ENCODE measurements around the gene APOBEC4. TPM values are rescaled to one million over a fixed set of nuclear protein-coding genes. Genes with fewer than 3 reads are reported as not detected.

The APOBEC4 gene
- total and polyA plus RNA-seq, 9 of the 15 experiments (the other 6 are each of a cell fraction or from before 2014, with no cell fraction given) = not detected

DNA sequence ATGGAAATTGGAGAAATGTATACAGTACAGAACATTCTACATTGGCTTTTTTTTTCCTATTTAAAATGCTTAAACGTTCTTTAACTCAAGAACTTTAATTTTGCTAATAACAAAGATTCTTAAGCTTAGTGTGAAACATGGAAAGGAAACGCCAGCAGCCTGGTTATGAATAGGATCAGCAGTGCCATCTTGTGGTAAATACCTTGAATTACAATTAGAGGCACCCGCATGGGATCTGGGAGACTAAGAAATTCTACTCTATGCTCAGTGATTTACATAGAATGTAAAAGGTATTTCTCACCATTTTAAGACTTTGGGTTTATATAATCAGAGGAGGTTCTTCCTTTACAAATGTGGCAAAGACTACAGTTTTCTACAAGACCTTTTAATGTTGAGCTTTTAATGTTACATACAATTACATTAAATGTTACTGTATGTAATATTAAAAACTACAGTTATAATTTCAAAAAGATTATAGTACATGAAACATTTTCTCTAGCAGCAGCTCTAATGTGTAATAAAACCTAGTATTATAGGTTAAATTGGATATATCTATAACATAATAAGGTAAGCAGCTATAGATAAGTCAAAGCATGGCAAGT lies 32.1 kb upstream of the APOBEC4 start (continued):
- TF ChIP-seq, protein P1, sequence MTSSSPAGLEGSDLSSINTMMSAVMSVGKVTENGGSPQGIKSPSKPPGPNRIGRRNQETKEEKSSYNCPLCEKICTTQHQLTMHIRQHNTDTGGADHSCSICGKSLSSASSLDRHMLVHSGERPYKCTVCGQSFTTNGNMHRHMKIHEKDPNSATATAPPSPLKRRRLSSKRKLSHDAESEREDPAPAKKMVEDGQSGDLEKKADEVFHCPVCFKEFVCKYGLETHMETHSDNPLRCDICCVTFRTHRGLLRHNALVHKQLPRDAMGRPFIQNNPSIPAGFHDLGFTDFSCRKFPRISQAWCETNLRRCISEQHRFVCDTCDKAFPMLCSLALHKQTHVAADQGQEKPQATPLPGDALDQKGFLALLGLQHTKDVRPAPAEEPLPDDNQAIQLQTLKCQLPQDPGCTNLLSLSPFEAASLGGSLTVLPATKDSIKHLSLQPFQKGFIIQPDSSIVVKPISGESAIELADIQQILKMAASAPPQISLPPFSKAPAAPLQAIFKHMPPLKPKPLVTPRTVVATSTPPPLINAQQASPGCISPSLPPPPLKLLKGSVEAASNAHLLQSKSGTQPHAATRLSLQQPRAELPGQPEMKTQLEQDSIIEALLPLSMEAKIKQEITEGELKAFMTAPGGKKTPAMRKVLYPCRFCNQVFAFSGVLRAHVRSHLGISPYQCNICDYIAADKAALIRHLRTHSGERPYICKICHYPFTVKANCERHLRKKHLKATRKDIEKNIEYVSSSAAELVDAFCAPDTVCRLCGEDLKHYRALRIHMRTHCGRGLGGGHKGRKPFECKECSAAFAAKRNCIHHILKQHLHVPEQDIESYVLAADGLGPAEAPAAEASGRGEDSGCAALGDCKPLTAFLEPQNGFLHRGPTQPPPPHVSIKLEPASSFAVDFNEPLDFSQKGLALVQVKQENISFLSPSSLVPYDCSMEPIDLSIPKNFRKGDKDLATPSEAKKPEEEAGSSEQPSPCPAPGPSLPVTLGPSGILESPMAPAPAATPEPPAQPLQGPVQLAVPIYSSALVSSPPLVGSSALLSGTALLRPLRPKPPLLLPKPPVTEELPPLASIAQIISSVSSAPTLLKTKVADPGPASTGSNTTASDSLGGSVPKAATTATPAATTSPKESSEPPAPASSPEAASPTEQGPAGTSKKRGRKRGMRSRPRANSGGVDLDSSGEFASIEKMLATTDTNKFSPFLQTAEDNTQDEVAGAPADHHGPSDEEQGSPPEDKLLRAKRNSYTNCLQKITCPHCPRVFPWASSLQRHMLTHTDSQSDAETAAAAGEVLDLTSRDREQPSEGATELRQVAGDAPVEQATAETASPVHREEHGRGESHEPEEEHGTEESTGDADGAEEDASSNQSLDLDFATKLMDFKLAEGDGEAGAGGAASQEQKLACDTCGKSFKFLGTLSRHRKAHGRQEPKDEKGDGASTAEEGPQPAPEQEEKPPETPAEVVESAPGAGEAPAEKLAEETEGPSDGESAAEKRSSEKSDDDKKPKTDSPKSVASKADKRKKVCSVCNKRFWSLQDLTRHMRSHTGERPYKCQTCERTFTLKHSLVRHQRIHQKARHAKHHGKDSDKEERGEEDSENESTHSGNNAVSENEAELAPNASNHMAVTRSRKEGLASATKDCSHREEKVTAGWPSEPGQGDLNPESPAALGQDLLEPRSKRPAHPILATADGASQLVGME (CRISPR knock-in tag; IDR thresholded peaks at IDR 0.05) = no peak
- TF ChIP-seq NFE2L1 (tag; IDR thresholded peaks at IDR 0.05; ENCODE audit: borderline replicate concordance, low read depth) = no peak
- TF ChIP-seq ASH1L (IDR thresholded peaks at IDR 0.05; ENCODE audit: borderline replicate concordance, low read depth, partially characterized antibody) = no peak
- TF ChIP-seq, protein P2, sequence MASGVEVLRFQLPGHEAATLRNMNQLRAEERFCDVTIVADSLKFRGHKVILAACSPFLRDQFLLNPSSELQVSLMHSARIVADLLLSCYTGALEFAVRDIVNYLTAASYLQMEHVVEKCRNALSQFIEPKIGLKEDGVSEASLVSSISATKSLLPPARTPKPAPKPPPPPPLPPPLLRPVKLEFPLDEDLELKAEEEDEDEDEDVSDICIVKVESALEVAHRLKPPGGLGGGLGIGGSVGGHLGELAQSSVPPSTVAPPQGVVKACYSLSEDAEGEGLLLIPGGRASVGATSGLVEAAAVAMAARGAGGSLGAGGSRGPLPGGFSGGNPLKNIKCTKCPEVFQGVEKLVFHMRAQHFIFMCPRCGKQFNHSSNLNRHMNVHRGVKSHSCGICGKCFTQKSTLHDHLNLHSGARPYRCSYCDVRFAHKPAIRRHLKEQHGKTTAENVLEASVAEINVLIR (CRISPR knock-in tag; IDR thresholded peaks at IDR 0.05) = no peak
- TF ChIP-seq, protein P3, sequence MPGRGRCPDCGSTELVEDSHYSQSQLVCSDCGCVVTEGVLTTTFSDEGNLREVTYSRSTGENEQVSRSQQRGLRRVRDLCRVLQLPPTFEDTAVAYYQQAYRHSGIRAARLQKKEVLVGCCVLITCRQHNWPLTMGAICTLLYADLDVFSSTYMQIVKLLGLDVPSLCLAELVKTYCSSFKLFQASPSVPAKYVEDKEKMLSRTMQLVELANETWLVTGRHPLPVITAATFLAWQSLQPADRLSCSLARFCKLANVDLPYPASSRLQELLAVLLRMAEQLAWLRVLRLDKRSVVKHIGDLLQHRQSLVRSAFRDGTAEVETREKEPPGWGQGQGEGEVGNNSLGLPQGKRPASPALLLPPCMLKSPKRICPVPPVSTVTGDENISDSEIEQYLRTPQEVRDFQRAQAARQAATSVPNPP (IDR thresholded peaks at IDR 0.05; ENCODE audit: borderline replicate concordance, insufficient read depth, insufficient read length) = no peak
